ENCODE results near the gene MINDY4B.

DNA sequence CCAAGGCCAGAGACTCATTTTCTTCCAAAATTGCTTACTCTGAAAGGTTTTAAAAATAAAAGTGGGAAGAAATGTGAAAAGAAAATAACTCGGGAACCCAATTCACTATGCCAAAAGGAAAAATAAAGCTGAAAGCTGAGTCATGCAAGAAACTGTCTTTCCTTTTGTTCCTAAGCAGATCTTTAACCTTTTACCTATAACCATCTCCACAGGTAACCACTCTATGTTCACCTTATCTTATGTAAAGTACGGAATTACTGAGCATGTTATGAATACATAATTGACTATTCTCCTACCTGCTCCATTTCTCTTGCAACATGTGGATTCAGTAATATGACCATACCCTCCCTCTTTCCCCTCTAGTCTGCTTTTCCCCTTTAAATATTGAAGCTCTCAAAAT, 62.0 kb downstream of the MINDY4B start:
- TF ChIP-seq, protein P1, sequence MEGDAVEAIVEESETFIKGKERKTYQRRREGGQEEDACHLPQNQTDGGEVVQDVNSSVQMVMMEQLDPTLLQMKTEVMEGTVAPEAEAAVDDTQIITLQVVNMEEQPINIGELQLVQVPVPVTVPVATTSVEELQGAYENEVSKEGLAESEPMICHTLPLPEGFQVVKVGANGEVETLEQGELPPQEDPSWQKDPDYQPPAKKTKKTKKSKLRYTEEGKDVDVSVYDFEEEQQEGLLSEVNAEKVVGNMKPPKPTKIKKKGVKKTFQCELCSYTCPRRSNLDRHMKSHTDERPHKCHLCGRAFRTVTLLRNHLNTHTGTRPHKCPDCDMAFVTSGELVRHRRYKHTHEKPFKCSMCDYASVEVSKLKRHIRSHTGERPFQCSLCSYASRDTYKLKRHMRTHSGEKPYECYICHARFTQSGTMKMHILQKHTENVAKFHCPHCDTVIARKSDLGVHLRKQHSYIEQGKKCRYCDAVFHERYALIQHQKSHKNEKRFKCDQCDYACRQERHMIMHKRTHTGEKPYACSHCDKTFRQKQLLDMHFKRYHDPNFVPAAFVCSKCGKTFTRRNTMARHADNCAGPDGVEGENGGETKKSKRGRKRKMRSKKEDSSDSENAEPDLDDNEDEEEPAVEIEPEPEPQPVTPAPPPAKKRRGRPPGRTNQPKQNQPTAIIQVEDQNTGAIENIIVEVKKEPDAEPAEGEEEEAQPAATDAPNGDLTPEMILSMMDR (IDR thresholded peaks at IDR 0.05): no peak
- no peak for TF ChIP-seq POLR2A (IDR thresholded peaks at IDR 0.05)
